ENCODE measurements around the gene C9orf153.
"Not testable (repeated sequence)": the region's sequence is repeated elsewhere in the genome, so short reads cannot be mapped to it uniquely, and the experiment has no call there.

The C9orf153 gene

DNA sequence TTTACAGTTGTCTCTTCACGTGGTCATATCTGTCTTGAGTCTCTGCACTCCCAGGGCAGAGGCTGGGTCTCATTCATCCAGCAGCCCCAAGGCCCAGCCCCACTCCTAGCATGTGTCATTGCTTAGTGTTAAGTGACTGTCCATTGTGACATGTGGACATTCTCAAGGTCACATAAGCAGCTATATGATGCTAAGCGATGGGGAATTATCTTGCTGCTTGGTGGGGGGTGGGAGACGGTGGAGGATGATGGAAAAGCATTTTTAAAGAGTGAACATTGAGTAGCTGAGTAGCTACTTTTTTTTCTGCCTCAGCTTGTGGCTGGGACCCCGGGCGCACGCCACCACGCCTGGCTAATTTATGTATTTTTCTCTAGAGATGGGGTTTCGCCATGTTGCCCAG, at the start of gene C9orf153:
Gene C9orf153, minus strand, starts transcription at position 101 of the 400 bp plus-strand sequence. CDS start 30,054 bp downstream, outside the sequence.
- no peak for DNase-seq

DNA sequence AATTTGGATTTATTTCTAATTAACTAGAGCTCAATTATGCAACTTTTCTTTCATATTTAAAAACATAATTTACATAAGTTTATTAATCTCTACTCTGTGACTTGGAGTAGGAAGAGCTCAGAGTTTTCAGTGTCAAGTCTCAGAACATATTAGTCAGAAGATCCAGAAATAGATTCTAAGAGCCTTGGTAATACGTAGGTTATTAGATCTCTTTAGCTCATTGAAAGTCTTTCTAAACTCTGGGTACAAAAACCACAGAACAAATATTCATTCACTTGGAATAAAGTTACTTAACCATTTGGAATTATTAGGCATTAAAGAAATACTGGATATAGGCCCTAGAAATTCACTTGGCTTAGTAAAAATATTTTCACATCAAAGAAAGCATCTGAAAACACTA, 49.2 kb upstream of the C9orf153 start:
- DNase-seq, result no peak

DNA sequence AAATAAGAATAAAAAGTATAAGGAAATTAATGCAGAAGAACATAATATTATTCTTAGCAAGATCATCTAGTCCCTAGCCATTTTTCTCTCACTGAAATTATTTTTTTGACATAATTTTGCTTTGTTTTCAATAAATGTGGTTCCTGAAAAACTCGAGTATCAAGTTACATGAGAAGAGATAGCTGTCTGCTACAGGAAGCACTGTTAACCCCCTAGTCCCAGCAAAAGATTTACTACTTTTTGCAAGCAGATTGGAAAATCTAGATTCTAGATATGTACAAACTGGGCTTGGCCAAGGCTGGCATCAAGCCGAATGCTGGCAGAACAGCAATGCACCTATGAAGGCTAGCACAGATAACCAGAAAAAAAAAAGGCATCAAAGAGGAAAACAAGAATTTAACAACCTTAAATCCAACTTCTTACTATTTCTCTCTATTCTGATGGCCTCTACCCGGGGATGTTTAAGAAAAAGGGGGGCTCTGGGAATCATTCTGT, 44.8 kb upstream of the C9orf153 start:
- DNase-seq, result no peak

DNA sequence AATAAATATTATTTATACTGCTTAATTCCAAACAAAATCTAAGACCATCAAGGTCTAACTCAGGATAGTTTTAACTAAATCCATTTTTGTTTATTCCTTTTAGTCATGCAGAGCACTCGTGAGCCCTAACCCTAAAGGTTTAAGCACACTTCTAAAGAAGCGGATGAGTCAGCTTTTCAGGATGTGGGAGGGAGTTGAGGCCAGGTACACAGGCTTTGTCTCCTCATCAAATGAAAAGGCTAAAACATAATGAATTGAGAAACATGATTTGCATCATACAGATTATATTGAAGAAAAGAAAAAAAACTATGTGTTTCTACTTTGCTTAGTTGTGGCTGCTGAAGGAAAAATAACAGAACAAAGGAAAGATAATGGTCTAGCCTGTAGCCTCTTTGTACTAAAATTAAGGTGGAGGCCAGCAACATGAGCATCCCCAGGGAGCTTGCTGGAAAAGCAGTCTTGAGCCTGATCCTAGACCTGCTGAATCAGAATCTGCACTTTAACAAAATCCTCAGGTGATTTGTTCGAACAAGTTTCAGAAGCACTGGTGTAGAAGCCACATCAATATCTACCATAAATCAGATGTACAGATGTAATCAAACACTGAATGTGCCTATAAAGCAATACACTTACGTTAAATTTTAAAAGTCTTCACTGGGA, 44.0 kb upstream of the C9orf153 start:
- DNase-seq, result no peak

GRCh38 chr9:86301686-86302085, 42.2 kb upstream of the C9orf153 start:
- no peak for DNase-seq

GRCh38 chr9:86300701-86301100, 41.2 kb upstream of the C9orf153 start:
- no peak for DNase-seq

DNA sequence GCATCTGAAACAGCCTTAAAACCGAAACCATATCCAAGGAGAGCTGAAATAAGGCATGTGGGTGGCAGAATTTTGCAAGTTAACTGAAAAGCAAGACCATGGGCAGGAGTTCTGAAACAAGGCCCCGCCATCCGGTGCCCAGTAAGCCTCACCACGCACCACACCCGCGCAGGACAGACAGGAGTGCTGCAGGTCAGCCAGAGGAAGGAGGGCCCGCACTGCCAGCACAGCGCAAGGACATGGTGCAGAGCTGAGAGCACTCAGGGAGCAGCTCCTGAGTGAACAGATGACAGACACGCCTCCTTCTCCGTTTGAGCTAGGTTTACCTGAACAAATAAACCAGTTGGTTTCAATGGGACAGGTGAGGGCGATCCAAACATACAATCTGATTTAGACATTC, 39.4 kb upstream of the C9orf153 start:
- DNase-seq, result no peak

DNA sequence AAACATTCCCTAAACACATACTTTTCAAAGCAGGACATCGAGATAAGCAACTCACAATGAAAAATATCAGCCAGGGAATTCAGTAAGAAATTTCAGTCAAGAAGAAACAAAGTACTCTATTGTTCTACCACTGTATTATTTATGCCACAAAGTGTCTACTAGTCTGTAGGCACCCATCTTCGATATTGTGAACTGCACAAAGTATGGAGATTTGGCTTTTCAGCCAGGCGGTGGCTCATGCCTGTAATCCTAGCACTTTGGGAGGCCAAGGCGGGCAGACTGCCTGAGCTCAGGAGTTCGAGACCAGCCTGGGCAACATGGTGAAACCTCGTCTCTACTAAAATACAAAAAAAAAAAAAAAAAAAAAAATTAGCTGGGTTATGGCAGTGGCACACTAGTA, 30.9 kb upstream of the C9orf153 start:
- DNase-seq, result not testable (repeated sequence)

DNA sequence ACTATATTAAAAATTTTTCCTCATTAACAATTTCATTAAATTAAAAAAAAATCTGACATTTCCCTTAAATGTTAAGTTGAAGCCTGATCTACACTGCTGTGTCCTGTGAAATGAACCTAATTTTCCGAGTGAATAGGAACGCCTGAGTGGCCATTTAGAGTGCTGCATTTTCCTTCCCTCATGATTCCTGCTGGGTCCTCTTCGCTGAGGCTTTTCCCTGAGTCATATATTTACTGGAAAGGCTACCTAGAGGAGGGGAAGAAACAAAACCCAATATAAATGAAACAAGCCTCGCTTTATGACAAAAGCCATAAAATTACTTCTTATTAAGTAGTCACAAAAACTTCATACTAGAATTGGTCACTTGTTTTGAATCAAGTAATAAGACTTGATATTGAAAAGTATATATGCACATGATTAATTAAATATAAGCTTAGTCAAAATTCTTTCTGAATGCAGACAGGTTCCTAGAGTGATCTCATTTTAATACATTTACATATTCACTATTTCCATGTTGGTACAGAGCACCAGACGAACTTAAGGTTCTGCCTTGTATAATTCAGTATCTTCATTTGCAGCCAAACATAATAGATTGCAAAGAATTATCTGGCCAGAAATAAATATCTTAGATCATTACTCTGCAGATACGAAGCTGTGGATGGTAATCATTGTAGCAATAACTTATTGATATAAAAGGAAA, 29.2 kb upstream of the C9orf153 start:
- no peak for DNase-seq

- no peak for DNase-seq
Measured at GRCh38 chr9:86287013-86287412, 27.6 kb upstream of the C9orf153 start.

- no peak for DNase-seq
Measured at GRCh38 chr9:86286278-86286677, 26.8 kb upstream of the C9orf153 start.

DNA sequence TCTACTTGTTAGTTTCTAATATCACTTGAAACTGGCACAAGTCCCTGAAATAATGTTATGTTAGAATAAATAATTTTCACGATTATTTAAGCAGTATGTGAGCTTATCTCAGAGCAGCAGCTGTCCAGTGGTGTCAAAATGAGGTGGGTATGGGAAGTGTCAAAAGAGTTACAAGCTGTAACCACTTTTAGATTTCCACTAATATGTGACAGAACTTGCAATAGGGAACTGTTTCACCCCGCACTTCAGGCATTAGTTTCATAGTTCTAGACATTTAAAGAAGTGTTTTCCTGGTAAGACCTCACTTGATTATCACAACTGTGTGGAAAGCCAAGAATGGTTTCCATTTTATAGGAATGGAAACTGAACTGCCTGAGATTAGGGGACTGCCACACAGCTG, 25.8 kb upstream of the C9orf153 start:
- DNase-seq, result no peak

GRCh38 chr9:86282979-86283535, 23.6 kb upstream of the C9orf153 start:
- DNase-seq, result peak; percentile 69

GRCh38 chr9:86282077-86282978, 22.9 kb upstream of the C9orf153 start, which contains the start of gene ISCA1:
ISCA1 (minus strand) TSS chr9:86282538; CDS start chr9:86282458, 80 bp downstream.
- DNase-seq, result peak; percentile 85

DNA sequence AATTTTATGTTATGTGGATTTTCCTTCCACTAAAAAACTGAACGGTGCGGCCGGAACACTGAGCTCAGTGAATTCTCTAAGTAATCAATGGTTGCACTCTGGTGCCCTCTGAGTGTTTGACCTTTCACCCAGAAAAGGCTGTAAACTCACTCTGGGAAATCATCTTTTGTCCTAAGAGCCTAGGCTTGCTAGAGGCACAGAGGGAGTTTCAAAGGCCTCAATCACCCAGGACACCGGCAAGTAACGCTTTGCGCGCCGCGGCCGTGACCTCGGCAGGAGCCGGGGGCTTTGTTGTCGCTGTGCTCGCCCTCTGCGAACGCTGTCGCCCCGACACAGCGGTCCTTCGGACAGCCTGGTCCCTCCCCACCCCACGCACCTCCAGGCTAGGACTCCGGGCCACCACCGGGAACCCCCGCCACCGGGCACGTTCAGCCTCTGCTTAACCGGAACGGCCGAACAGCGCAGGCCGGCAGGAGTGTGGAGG, 22.2 kb upstream of the C9orf153 start:
- no peak for DNase-seq

GRCh38 chr9:86280580-86280979, 21.1 kb upstream of the C9orf153 start:
- no peak for DNase-seq

DNA sequence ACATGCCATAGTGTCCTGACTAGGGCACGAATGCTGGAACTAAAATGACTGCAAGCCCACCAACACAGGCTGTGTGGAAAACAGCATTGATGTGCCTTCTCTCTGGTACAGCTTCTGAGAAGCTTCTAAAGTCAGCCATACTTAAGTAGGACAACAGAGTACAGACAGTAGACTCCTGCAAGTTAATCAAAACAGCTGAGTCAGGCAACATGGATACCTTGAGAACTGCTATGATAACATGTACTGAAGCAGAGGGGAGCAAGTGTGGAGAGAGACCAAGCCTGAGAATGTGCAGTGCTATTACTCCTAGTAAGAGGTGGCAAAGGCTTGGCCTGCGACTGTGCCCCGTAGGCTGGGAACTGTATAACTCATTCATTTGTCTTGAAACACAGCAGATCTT, 20.4 kb upstream of the C9orf153 start:
- DNase-seq, result no peak

- DNase-seq, result no peak
Measured at GRCh38 chr9:86277072-86277471, 17.6 kb upstream of the C9orf153 start.

DNA sequence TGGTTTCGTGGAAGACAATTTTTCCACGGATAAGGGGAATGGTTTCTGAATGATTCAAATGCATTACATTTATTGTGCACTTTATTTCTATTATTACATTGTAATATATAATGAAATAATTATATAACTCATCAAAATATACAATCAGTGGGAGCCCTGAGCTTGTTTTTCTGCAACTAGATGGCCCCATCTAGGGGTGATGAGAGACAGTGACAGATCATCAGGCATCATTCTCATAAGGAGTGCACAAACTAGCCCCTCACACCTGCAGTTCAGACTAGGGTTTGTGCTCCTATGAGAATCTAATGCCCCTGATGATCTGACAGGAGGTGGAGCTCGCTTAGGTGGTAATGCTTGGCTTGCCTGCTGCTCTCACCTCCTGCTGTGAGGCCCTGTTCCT, 16.5 kb upstream of the C9orf153 start:
- no peak for DNase-seq

DNA sequence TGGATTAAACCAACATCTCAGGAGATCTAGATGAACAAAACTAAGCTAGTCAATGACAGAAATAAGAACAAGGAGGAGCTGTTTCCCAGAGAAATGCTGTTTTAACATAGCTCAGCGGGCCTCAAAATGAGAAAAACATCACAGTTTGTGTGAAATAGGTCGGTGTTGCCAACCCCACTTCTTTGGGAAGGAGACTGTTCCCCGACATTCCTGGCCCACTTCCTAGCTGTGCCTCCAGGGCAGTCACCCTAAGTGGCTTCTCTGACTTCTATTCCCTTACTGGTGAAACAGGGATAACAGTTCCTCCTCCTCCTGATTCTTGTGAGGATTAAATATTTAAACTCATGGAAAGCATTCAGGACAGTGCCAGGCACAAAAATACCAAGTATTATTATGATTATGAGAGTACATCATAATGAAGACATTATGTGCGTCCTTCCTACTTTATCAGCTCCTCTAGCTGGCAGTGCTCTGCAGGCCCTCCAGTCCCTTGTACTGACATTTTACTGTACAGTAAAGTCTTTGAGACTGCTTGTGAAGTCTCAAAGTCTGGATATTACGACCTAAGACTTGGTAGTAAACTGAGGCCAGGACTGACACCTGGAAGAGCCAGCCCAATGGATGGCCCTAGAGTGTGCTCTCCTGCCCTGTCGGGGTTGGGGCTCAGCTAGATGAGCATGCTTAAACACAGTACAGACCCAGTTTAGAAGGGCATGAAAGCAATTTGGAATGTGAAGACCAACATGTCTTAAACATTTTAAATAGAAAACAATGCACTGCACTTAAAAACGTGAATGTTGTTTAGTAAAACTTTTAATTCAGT, 15.6 kb upstream of the C9orf153 start:
- no peak for DNase-seq

DNA sequence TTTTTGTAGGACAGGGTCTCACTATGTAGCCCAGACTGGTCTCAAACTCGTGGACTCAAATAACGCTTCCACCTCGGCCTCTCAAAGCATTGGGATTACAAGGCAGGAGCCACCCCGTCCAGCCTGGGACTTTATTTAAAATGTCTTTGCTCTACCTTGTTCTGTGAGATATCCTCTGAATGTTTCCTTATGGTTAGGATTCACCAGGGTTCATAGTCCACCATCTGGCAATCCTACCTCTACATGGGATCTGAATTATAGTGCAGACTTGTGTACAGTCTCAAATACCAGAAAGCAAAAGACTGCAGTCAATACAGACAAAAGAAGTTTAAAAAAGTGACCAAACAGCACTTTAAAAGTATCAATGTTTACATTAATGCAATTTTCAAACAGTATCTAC, 12.8 kb upstream of the C9orf153 start:
- no peak for DNase-seq

GRCh38 chr9:86263876-86264275, 4.4 kb upstream of the C9orf153 start:
- DNase-seq, result no peak
